Measurements from ENCODE around the gene BACH2.
"Not testable (repeated sequence)": the region's sequence is repeated elsewhere in the genome, so short reads cannot be mapped to it uniquely, and the experiment has no call there.

Gene BACH2

DNA sequence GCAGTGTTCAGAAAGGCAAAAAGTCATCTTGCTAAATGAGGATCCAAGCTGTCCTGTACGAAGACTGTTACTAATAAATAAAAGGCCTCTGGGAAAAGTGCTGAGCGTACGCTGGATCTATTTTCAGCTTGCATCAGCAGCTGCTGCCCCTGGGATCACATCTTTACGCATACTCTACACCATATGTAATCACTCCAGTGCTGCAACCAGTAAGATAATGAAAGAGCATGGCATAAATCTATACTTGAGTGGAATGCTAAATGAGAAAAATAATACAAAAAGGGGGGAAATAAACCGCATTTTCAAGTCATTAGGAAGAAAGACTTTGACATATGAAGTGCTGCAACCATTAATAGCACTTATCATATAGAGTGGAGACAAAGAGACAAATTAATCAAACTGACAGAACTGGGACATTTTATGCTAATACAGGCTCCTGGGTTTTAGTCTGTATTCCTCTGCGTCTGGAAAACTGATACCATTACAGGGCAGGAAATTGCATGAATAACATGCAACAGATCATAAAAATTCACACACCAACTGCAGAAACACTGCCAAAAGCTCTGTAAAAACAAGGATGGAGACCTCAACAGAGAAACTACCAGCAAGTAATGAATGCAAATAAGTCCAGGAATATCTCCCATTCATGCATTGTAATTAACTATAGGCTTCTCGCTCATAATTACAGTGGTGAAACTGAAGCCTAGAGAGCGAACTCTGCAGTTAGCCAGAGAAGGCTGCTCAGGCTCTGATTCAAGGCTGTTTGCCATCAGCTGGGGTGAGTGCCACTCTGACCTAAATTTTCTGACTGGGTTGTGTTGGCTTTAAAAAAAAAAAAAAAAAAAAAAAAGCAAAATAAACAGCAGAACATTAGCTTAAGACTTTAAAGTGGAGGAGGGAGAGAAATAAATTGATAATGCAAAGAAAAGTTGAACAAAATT, 318.6 kb downstream of the BACH2 start:
- TF ChIP-seq, protein P1, sequence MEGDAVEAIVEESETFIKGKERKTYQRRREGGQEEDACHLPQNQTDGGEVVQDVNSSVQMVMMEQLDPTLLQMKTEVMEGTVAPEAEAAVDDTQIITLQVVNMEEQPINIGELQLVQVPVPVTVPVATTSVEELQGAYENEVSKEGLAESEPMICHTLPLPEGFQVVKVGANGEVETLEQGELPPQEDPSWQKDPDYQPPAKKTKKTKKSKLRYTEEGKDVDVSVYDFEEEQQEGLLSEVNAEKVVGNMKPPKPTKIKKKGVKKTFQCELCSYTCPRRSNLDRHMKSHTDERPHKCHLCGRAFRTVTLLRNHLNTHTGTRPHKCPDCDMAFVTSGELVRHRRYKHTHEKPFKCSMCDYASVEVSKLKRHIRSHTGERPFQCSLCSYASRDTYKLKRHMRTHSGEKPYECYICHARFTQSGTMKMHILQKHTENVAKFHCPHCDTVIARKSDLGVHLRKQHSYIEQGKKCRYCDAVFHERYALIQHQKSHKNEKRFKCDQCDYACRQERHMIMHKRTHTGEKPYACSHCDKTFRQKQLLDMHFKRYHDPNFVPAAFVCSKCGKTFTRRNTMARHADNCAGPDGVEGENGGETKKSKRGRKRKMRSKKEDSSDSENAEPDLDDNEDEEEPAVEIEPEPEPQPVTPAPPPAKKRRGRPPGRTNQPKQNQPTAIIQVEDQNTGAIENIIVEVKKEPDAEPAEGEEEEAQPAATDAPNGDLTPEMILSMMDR (IDR thresholded peaks at IDR 0.05; ENCODE audit: extremely low read depth, insufficient read depth, missing control alignments), result no peak
- in situ Hi-C loops (cut with MboI; ENCODE audit: low pct_unique_long_range_greater_than_20kb, low sequenced_read_pairs, unreplicated experiment), result no loop called here
- no peak for DNase-seq (ENCODE audit: low spot score)

DNA sequence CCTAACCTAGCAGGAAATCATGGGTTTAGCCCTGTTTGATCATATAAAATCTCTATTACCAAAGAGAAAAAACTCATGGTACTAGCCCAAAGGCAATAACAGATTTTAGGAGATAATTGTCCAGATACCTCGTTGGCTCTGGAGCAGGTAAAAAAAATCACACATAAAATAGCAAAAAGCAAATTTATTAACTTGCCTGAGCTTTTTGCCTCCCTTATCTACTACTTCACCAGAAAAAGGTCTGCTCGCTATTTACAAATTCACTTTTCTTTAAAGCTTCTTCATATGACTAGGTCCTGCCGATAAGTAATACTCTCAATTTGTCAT, 320.0 kb downstream of the BACH2 start:
- in situ Hi-C loops (cut with MboI; ENCODE audit: low pct_unique_long_range_greater_than_20kb, low sequenced_read_pairs, unreplicated experiment), result no loop called here
- TF ChIP-seq, protein P1 (IDR thresholded peaks at IDR 0.05; ENCODE audit: extremely low read depth, insufficient read depth, missing control alignments), result no peak
- DNase-seq (ENCODE audit: low spot score), result no peak

DNA sequence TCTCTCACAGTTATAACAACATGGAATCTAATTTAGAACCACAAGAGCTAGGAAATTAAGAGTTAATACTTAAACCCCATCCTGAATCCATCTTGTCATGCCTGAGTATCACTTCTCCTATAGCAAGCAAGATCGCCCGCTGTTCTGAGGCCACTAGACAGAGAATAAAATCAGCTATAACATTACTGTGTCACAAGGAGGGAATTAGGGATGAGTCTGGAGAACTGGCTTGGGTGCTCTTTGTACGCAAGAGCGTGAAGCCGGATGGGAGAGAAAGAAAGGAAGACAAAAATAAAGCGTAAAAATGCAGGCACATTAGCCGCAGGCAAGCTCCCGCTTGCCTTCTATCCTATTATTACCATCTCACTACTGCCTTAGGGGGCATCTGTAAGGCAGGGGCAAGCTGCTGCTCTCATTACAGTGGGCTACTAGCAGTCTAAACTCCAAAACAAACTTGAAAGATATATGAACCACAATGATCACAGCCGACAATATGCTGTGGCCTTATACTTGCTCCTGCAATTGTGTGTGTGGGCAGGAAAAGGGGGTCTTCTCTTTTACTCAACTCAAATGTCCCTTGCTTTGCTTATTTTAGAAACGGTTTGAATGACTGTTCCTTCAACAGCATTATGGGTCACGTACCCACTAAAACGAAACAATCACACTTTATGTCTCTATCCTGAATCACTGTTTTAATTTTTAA, 320.5 kb downstream of the BACH2 start:
- no peak for DNase-seq (ENCODE audit: low spot score)
- TF ChIP-seq, protein P1 (IDR thresholded peaks at IDR 0.05; ENCODE audit: extremely low read depth, insufficient read depth, missing control alignments), result no peak
- in situ Hi-C loops (cut with MboI; ENCODE audit: low pct_unique_long_range_greater_than_20kb, low sequenced_read_pairs, unreplicated experiment), result no loop called here

DNA sequence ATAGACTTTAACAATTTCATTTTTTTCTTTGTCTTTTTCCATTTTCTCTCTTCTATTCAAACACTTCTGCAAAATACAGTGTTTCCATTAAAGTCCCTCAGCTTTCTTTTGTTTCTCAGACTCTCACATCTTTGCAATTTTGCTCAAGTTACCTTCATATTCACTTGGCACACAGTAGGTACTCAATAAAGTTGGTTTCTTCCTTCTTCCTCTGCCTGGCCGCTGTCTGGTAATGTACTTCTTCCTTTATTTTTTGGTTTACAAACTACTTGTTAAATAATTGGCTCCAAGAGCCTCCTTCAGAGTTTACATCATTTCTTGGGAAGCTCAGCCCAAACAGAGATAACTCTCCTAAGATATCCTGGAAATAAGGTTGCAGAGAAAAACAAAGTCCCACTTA, 321.3 kb downstream of the BACH2 start:
- DNase-seq (ENCODE audit: low spot score), result no peak
- TF ChIP-seq, protein P1 (IDR thresholded peaks at IDR 0.05; ENCODE audit: extremely low read depth, insufficient read depth, missing control alignments), result no peak
- in situ Hi-C loops (cut with MboI; ENCODE audit: low pct_unique_long_range_greater_than_20kb, low sequenced_read_pairs, unreplicated experiment), result no loop called here

DNA sequence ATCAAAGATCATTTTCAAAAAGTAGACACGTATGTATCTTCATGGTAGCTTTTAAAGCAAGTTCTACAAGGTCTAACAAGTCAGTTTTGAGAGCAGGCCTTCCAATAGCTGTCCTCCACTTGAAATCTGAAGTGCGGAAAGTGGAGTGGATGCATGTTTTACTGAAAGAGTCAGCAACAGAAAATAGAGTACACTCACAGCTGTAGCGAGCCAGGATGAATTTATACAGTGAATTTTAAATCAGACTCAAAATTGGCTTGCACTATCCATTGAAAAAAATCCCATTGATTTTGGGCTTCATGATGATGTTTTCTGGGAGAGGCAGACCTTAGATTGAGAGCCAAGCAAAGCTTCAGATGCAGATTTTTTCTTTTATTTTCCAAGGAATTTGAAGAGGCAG, 321.8 kb downstream of the BACH2 start:
- in situ Hi-C loops (cut with MboI; ENCODE audit: low pct_unique_long_range_greater_than_20kb, low sequenced_read_pairs, unreplicated experiment), result no loop called here
- TF ChIP-seq, protein P1 (IDR thresholded peaks at IDR 0.05; ENCODE audit: extremely low read depth, insufficient read depth, missing control alignments), result no peak
- DNase-seq (ENCODE audit: low spot score), result no peak

DNA sequence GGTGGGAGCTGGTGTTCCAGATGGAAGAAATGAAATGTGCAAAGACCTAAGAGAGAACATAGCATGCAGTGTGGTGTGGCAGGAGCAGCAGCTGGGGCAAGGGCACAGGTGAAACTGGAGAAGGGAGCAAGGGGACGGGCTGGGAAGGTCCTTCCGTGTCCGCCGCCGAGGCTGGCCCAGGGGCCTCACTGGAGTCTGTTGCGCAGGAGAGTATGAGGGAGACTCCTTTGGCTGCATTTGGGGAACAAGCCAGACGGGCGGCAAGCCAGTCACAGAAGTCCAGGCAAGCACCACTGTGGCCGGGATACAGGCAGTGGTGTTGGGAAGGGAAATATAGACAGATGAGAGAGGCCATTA, 324.6 kb downstream of the BACH2 start:
- in situ Hi-C loops (cut with MboI; ENCODE audit: low pct_unique_long_range_greater_than_20kb, low sequenced_read_pairs, unreplicated experiment), result no loop called here
- DNase-seq (ENCODE audit: low spot score), result no peak
- TF ChIP-seq, protein P1 (IDR thresholded peaks at IDR 0.05; ENCODE audit: extremely low read depth, insufficient read depth, missing control alignments), result no peak

DNA sequence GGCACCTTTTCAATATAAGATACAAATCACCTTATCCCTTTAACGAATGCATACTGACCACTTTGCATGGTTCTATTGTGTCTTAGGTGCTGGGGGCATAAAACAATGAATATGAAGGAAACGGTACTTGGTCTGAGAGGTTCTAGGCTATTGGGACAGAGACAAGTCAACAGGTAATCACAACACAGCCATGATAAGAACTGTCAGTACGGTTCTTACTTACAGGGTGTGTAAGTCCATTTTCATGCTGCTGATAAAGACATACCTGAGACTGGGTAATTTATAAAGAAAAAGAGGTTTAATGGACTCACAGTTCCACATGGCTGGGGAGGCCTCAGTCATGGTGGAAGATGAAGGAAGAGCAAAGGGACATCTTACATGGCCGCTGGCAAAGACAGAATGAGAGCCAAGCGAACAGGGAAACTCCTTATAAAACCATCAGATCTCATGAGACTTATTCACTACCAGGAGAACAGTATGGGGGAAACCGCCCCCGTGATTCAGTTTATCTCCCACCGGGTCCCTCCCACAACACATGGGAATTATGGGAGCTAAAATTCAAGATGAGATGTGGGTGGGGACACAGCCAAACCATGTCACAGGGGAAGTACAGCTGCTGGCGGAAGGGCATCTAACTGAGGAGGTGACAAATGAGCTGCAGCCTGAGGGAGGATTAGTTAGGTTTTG, 325.2 kb downstream of the BACH2 start:
- DNase-seq (ENCODE audit: low spot score); in situ Hi-C loops (cut with MboI; ENCODE audit: low pct_unique_long_range_greater_than_20kb, low sequenced_read_pairs, unreplicated experiment): not testable (repeated sequence)

Measured in GM13977 (cell line).